Measurements from ENCODE around the gene CENATAC.

GRCh38 chr11:118957549-118957948 lies 40.4 kb upstream of the CENATAC start:
- TF ChIP-seq CTCF (conservative IDR thresholded peaks at IDR 0.05; ENCODE audit: low read depth in 2 of 2) (no peak), REST (IDR thresholded peaks at IDR 0.05; ENCODE audit: unreplicated experiment) (no peak), ZNF462 (CRISPR knock-in tag; IDR thresholded peaks at IDR 0.05) (no peak), POLR2AphosphoS5 (IDR thresholded peaks at IDR 0.05; ENCODE audit: low read depth) (no peak), EZH2phosphoT487 (IDR thresholded peaks at IDR 0.05; ENCODE audit: unreplicated experiment) (no peak), ETS1 (IDR thresholded peaks at IDR 0.05) (no peak)

Data from GM23338 (cell line).